GM20431 (cell line): ENCODE results near the gene MZF1.
"Not testable (repeated sequence)": the region's sequence is repeated elsewhere in the genome, so short reads cannot be mapped to it uniquely, and the experiment has no call there.

ENCODE experiments used
- in situ Hi-C: fragments of 300-500 bp; cut with MseI, MboI; formaldehyde crosslinking; loops from one replicate; pipeline ENCODE4 v1.15.0; 2020; ENCODE audit warnings: low sequenced_read_pairs; ENCODE audit not compliant: unreplicated experiment

Gene MZF1

GRCh38 chr19:58572818-58573657 is at the start of gene MZF1:
TSS of gene MZF1 (minus strand) at chr19:58573335. CDS start at chr19:58571389, 1,946 bp downstream.
- in situ Hi-C loops, result no loop called here

DNA sequence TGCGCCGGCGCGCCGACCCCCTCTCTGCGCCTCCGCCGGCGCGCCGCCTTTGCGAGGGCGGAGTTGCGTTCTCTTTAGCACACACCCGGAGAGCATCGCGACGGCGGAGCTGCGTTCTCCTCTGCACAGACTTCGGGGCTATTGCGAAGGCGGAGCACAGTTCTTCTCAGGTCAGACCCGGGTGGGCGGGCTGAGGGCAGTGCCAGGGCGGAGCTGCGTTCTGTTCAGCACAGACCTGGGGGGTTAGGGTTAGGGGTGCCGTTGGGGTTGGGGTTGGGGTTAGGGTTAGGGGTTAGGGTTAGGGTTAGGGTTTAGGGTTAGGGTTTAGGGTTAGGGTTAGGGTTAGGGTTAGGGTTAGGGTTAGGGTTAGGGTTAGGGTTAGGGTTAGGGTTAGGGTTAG is 34.1 kb upstream of the MZF1 start:
- in situ Hi-C loops, result not testable (repeated sequence)

DNA sequence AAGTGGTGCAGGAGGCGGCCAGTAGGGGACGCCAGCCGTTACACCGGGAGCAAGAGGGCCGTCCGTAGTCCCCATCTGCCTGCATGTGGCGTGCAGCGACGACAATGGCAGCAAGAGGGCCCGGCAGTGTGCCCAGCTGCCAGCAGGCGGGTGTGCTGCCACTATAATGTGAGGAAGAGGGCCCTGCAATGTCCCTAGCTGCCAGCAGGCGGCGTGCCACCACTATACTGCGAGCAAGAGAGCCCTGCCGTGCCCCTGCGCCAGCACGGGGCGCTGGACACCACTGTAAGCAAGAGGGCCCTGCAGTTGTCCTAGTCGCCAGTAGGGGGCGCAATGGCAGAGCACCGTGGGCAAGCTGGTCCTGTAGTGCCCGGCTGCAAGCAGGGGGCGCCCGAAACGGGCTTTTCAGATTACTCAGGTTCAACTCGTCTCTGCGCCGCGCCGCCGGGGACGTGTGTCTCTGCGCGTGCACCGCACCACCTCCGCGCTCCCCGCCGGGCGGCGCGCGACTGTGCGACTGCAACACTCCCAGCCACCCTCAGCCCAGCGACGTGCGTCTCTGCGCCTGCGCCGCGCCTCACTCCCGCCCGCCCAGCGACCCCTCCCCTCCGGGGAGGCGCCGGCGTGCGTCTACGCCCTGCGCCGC is 33.2 kb upstream of the MZF1 start:
- in situ Hi-C loops, result not testable (repeated sequence)

- in situ Hi-C loops, result no loop called here
Observed at GRCh38 chr19:58586133-58586765, 13.1 kb upstream of the MZF1 start.

- in situ Hi-C loops, result no loop called here
Observed at GRCh38 chr19:58585442-58586132, 12.5 kb upstream of the MZF1 start.

DNA sequence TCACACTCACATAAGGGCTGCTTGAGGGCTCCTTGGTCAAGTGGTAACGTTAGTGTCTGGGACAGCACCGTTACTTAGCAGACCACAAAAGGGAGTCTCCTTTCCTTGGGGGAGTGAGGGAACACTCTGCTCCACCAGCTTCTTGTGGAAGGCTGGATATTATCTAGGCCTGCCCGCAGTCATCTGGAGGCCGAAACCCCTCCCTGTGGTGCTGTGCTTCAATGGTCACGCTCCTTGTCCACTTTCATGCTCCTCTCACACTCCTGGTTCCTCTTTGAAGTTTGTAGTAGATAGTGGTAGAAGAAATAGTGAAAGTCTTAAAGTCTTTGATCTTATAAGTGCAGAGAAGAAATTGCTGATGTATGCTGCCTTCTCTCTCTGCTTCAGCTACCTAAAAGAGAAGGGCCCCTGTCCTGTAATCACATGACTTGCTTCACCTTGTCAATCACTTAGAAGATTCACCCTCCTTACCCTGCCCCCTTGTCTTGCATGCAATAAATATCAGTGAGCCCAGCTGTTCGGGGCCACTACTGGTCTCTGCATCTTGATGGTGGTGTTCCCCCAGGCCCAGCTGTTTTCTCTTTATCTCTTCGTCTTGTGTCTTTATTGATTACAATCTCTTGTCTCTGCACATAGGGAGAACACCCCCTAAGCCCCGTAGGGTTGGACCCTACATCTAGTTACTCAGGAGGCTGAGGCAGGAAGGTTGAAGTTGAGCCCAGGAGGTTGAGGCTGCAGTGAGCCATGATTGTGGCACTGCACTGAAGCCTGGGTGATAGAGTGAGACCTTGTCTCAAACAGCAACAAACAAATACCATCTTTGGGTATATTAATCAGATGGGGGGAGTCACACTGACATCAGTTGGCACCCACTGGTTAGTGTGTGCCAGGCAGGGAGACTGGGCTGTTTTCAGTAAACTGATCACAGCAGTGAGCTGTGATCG is 11.6 kb upstream of the MZF1 start:
- in situ Hi-C loops, result no loop called here

GRCh38 chr19:58582985-58583384 is 9.8 kb upstream of the MZF1 start:
- in situ Hi-C loops, result no loop called here

GRCh38 chr19:58581227-58582141 is 8.3 kb upstream of the MZF1 start:
- in situ Hi-C loops, result no loop called here

DNA sequence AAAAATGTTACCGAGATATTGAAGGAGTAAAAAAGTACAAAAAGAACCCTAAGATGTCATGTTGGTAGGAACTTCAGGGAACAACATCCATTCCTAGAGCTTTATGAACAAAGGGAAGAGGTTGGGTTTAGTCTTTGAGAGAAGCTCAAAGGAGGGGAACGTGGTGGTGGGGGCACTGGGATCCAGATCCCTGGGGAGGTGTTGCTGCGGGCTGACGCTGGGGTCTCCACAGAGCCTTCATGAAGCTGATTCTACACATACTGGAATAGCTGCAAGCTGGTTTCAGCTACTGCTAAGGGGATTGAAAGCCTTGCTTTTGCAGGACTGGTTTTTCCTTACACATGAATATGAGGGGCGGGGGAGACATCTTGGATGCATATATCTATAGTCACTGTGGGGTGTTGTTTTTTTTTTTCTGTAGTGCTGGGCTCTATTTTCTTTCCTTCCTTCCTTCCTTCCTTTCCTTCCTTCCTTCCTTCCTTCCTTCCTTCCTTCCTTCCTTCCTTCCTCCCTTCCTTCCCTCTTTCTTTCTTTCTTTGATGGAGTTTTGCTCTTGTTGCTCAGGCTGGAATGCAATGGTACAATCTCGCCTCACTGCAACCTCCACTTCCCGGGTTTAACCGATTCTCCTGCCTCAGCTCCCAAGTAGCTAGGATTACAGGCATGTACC is 6.5 kb upstream of the MZF1 start:
- in situ Hi-C loops, result no loop called here

DNA sequence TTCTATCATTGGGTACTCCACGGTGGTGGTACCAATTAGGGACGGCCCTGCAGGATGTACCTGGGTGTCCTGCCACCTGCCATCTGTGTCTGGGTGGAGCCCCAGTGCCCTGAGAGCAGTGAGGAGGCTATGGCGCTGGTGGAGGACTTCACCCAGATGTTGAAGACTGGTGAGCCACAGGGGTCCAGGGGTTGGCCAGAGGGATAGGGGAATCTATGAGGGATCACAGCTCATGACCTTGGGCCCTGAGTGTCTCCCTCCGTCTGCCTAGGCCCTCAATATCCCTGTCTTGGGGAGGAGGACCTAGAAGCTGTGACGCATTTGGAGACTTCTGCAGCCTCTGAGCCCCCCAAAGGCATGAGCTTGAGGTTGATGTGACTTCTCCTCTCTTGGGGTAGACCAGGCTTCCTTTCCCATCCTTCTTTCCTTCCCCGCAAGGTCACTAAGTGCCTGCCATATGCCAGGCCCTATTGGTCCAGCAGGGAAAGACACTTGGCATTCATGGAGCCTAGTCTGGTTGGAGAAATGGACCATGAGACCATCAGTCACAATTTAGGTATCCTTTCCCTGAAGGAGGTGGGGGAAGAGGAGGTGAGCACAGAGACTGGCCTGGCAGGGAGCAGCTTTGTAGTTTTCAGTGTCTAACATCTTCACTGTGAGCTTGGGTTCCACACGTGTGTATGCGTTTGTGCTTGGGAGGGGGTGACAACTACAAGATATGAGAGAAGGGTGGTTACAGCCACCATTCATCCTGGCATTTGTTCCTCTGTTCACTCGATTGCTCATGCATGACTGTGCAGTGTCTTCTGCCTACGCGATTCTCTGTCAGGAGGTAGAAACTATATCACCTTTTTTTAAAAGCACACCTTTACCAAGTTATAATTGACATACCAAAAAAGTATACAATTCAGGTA is 5.1 kb upstream of the MZF1 start:
- in situ Hi-C loops, result no loop called here

GRCh38 chr19:58577581-58577980 is 4.4 kb upstream of the MZF1 start:
- in situ Hi-C loops, result not testable (repeated sequence)

GRCh38 chr19:58575183-58576041 is 2.3 kb upstream of the MZF1 start:
- in situ Hi-C loops, result no loop called here

- in situ Hi-C loops, result no loop called here
Observed at GRCh38 chr19:58573658-58574164, 576 bp upstream of the MZF1 start.

GRCh38 chr19:58572026-58572817 is 913 bp downstream of the MZF1 start:
- in situ Hi-C loops, result no loop called here

DNA sequence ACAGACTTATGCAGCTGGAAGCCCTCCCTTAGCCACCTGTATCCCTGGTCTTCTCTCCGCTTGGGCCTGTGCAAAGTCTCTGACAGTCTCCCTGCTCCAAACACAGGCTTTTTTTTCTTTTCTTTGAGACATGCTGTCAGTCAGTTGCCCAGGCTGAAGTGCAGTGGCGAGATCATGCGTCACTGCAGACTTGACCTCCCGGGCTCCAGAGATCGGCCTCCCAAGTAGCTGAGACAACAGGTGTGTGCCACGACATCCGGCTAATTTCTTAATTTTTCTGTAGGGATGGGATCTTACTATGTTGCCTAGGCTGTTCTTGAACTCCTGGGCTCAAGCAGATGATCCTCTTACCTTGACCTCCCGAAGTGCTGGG is 1.6 kb downstream of the MZF1 start:
- in situ Hi-C loops, result no loop called here
